ENCODE measurements around the gene KSR2.
"Not testable (repeated sequence)": the region's sequence is repeated elsewhere in the genome, so short reads cannot be mapped to it uniquely, and the experiment has no call there.

Gene KSR2

GRCh38 chr12:117860787-117861290, 108.0 kb downstream of the KSR2 start:
- not testable (repeated sequence) for FAIRE-seq; DNase-seq (ENCODE audit: low spot score)

GRCh38 chr12:117860111-117860510, 108.7 kb downstream of the KSR2 start:
- FAIRE-seq: no peak
- no peak for DNase-seq (ENCODE audit: low spot score)

- no peak for FAIRE-seq
These were observed 110.9 kb downstream of the KSR2 start for GRCh38 chr12:117857632-117858612.

GRCh38 chr12:117857139-117857538, 111.7 kb downstream of the KSR2 start:
- DNase-seq (ENCODE audit: low spot score): peak; percentile 31
- FAIRE-seq: peak; percentile 73

More at GRCh38 chr12:117857632-117858612, 110.9 kb downstream of the KSR2 start:
- DNase-seq (ENCODE audit: low spot score): peak; percentile 27

- no peak for FAIRE-seq
These were observed 113.6 kb downstream of the KSR2 start for GRCh38 chr12:117855165-117855564.

GRCh38 chr12:117854339-117855012, 114.3 kb downstream of the KSR2 start:
- FAIRE-seq: no peak
- DNase-seq (ENCODE audit: low spot score): no peak

More at GRCh38 chr12:117855165-117855564, 113.6 kb downstream of the KSR2 start:
- DNase-seq (ENCODE audit: low spot score): no peak

GRCh38 chr12:117853600-117853999, 115.2 kb downstream of the KSR2 start:
- DNase-seq (ENCODE audit: low spot score) (peak; percentile 55), FAIRE-seq (peak; percentile 55)

- FAIRE-seq (no peak), DNase-seq (ENCODE audit: low spot score) (peak; percentile 42)
These were observed 118.7 kb downstream of the KSR2 start for GRCh38 chr12:117850048-117850447.

- DNase-seq (ENCODE audit: low spot score): no peak
- FAIRE-seq: no peak
These were observed 121.4 kb downstream of the KSR2 start for GRCh38 chr12:117847371-117847770.

GRCh38 chr12:117845271-117845904, 123.4 kb downstream of the KSR2 start:
- FAIRE-seq (no peak), DNase-seq (ENCODE audit: low spot score) (no peak)

GRCh38 chr12:117844114-117844830, 124.5 kb downstream of the KSR2 start:
- no peak for FAIRE-seq

GRCh38 chr12:117842630-117843029, 126.2 kb downstream of the KSR2 start:
- no peak for FAIRE-seq
- DNase-seq (ENCODE audit: low spot score): no peak

More at GRCh38 chr12:117844114-117844830, 124.5 kb downstream of the KSR2 start:
- DNase-seq (ENCODE audit: low spot score): no peak

- FAIRE-seq: no peak
- no peak for DNase-seq (ENCODE audit: low spot score)
These were observed 126.6 kb downstream of the KSR2 start for GRCh38 chr12:117842220-117842619.

- DNase-seq (ENCODE audit: low spot score) (no peak), FAIRE-seq (no peak)
These were observed 131.1 kb downstream of the KSR2 start for GRCh38 chr12:117837737-117838050.

GRCh38 chr12:117836999-117837736, 131.6 kb downstream of the KSR2 start:
- DNase-seq (ENCODE audit: low spot score) (peak; percentile 23), FAIRE-seq (no peak)

- no peak for DNase-seq (ENCODE audit: low spot score)
- FAIRE-seq: no peak
These were observed 132.3 kb downstream of the KSR2 start for GRCh38 chr12:117836476-117836875.

- FAIRE-seq (no peak), DNase-seq (ENCODE audit: low spot score) (no peak)
These were observed 133.6 kb downstream of the KSR2 start for GRCh38 chr12:117835156-117835555.

GRCh38 chr12:117832459-117833457, 136.0 kb downstream of the KSR2 start:
- FAIRE-seq (peak; percentile 81), DNase-seq (ENCODE audit: low spot score) (peak; percentile 80)

GRCh38 chr12:117830471-117830870, 138.3 kb downstream of the KSR2 start:
- FAIRE-seq (no peak), DNase-seq (ENCODE audit: low spot score) (no peak)
